Lower lobe of right lung (tissue), 2 donors: ENCODE results near the gene RANBP10. TPM values are rescaled to one million over a fixed set of nuclear protein-coding genes. Genes with fewer than 3 reads are reported as not detected.
"Not testable (repeated sequence)": the region's sequence is repeated elsewhere in the genome, so short reads cannot be mapped to it uniquely, and the experiment has no call there.

Experiments used
- ATAC-seq, 2 donors: fragments of 200-7000 bp; cut with Tn5 transposase; one replicate each; pipeline ENCODE4 v1.9.1; 2020 to 2022; ENCODE audit warnings: mild to moderate bottlenecking in 2 of 2, moderate library complexity in 2 of 2
- DNase-seq: peaks from one replicate; pipeline ENCODE4 v3.0.0-alpha.2; 2020
- H3K27ac ChIP-seq: fragments of 200-600 bp; one replicate; pipeline ENCODE4 v1.8.0; 2022
- H3K27me3 ChIP-seq: fragments of 200-600 bp; one replicate; pipeline ENCODE4 v1.8.0; 2022; ENCODE audit warnings: low read depth
- H3K36me3 ChIP-seq: fragments of 200-600 bp; one replicate; pipeline ENCODE4 v1.8.0; 2022; ENCODE audit warnings: mild to moderate bottlenecking
- H3K4me1 ChIP-seq: fragments of 200-600 bp; one replicate; pipeline ENCODE4 v1.8.0; 2022
- H3K4me3 ChIP-seq: fragments of 200-600 bp; one replicate; pipeline ENCODE4 v1.8.0; 2022; ENCODE audit warnings: mild to moderate bottlenecking
- H3K9me3 ChIP-seq: fragments of 200-600 bp; one replicate; pipeline ENCODE4 v1.8.0; 2022
- CTCF ChIP-seq: fragments of 200-600 bp; IDR thresholded peaks from one replicate; pipeline ENCODE4 v1.8.0; 2022; ENCODE audit warnings: antibody characterized with exemption, mild to moderate bottlenecking
- intact Hi-C: fragments of 100-400 bp; cut with DNase I; formaldehyde crosslinking; loops from one replicate; pipeline ENCODE4 v1.11.0; 2022
- total RNA-seq: library from RNA; stranded (reverse); fragmentation: NEBNext Ultra II Directional; extraction: Animal tissue kit (Norgen Biotek cat#: 25700); gene quantifications from one replicate; pipeline ENCODE4 v1.2.1, GENCODE V29; 2021
- donor health status: DM: no; HTN: yes; CAD: no; lungs with severe emphysema.

Gene RANBP10
- total RNA-seq, 1 donor from 2014 or later: 21.7 TPM

DNA sequence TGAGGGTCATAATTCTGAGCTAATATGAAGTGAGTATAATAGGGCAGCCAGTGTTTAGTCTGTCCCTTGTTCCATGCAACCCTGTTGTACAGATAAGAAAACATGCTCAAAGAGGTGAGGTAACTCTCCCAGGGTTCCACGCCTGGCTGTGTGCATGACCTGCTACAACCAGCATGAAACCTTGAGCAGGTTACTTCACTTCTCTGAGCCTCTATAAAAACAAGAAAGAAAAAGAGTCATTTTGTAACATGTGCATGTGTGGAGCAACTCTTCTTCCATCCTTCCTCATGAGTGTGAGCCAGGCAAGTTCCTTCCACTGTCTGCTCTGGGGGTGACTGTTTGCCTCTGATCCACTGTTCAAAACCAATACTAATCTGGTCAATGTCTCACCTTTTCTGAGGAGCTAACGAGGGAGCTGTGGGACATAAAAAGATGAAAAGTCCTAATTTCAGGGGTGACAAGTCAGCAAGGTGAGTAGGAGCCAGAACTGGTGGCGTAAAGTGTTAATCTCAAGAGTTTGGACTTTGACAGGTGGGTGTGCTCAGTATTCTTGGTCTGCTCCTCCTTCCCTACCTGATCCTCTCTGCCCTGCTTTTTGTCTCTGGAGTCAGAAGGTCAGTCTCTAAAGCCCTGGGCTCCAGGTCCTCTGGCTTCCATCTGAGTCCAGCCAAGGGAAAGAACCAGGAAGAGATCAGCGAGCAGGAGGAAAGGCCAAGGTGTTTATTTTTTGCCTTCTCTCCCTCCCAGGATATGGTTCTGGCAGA lies 108.8 kb downstream of the RANBP10 start:
- intact Hi-C loops: no loop called here
- TF ChIP-seq CTCF: no peak
- H3K27me3 ChIP-seq: no peaks in the 10 kb centered on the region
- peaks cover 6% of the 10 kb centered on the region for H3K9me3 ChIP-seq
- DNase-seq: no peak
- no peak overlapping the region for H3K4me3 ChIP-seq
- peak in 1 of 2 donors; percentile 24 for ATAC-seq
- H3K27ac ChIP-seq: no peak overlapping the region
- H3K4me1 ChIP-seq: no peaks in the 10 kb centered on the region
- H3K36me3 ChIP-seq: no peaks in the 10 kb centered on the region

DNA sequence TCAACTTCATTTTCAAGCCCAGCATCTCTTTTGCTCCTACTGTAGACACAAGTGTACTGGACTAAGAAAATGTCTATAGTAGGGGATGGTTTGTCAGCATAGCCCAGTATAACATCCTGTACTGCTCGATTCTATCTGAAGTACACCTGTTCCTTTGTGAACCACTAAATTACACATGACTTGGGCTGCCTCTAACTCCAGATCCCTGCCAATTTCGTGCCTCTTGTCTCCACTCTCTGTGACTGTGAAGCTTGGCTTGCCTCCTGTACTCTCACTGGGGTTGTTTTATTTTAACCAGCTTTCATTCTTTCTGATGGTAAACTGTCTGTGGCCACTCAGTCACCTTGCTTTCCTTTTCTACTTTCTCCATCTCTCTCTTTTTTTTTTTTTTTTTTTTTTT lies 111.7 kb downstream of the RANBP10 start:
- Histone ChIP-seq H3K4me1 (no peaks in the 10 kb centered on the region), H3K27me3 (no peaks in the 10 kb centered on the region), H3K36me3 (no peaks in the 10 kb centered on the region), H3K9me3 (peaks cover 6% of the 10 kb centered on the region), H3K27ac (no peak overlapping the region), H3K4me3 (no peak overlapping the region)
- DNase-seq (no peak), ATAC-seq (no peak)
- intact Hi-C loops: no loop called here
- no peak for TF ChIP-seq CTCF

DNA sequence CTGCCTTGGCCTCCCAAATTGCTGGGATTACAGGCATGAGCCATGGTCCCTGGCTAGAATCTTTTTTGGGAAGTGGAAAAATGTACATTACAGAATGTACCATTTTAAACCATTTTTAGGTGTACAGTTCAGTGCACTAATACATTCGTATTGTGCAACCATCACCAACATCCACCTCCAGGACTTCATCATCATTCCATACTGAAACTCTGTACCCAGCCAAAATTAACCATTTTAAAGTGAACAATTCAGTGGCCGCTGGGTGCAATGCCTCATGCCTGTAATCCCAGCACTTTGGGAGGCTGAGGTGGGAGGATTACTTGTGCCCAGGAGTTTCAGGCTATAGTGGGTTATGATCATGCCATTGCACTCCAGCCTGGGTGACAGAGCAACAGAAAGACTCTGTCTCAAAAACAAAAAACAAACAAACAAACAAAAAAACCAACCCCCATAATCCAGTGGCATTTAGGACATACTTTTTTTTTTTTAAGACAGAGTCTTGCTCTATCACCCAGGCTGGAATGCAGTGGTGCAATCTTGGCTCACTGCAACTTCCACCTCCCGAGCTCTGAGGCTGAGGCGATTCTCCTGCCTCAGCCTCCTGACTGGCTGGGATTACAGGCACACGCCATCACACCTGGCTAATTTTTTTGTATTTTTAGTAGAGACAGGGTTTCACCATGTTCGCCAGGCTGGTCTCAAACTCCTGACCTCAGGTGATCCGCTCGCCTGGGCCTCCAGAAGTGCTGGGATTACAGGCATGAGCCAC lies 112.7 kb downstream of the RANBP10 start:
- H3K36me3 ChIP-seq, H3K27me3 ChIP-seq, H3K4me3 ChIP-seq, DNase-seq, H3K27ac ChIP-seq, H3K4me1 ChIP-seq, ATAC-seq, H3K9me3 ChIP-seq, intact Hi-C loops: not testable (repeated sequence)

- Histone ChIP-seq H3K4me1 (peaks cover 25% of the 10 kb centered on the region), H3K27ac (peak overlapping the region; percentile 67), H3K9me3 (no peaks in the 10 kb centered on the region), H3K27me3 (no peaks in the 10 kb centered on the region), H3K36me3 (peaks cover 37% of the 10 kb centered on the region), H3K4me3 (no peak overlapping the region)
- DNase-seq: no peak
- TF ChIP-seq CTCF: no peak
- intact Hi-C loops: no loop called here
- ATAC-seq: peak; percentile 19 to 21
These were observed 120.8 kb downstream of the RANBP10 start for GRCh38 chr16:67685388-67686112.

GRCh38 chr16:67683767-67684166 lies 122.6 kb downstream of the RANBP10 start:
- H3K4me3 ChIP-seq: no peak overlapping the region
- intact Hi-C loops: no loop called here
- DNase-seq (no peak), ATAC-seq (no peak)
- TF ChIP-seq CTCF: no peak
- peaks cover 44% of the 10 kb centered on the region for H3K36me3 ChIP-seq
- no peaks in the 10 kb centered on the region for H3K27me3 ChIP-seq
- no peaks in the 10 kb centered on the region for H3K9me3 ChIP-seq
- H3K4me1 ChIP-seq: peaks cover 25% of the 10 kb centered on the region
- peak overlapping the region; percentile 67 for H3K27ac ChIP-seq
